GM10266 (cell line): ENCODE results near the gene POLE.

Source experiments
- DNase-seq: peaks from one replicate; pipeline ENCODE4 v3.0.0; 2012; ENCODE audit errors: extremely low spot score
- TF ChIP-seq, protein P1 (sequence below): IDR thresholded peaks from 2 replicates; pipeline ENCODE4 v1.5.1; 2012; ENCODE audit warnings: mild to moderate bottlenecking, low read depth; ENCODE audit not compliant: control insufficient read depth, insufficient read depth; ENCODE audit errors: missing control alignments

POLE gene

GRCh38 chr12:132620113-132620898 is 66.8 kb downstream of the POLE start:
- DNase-seq: no peak
- TF ChIP-seq, protein P1, sequence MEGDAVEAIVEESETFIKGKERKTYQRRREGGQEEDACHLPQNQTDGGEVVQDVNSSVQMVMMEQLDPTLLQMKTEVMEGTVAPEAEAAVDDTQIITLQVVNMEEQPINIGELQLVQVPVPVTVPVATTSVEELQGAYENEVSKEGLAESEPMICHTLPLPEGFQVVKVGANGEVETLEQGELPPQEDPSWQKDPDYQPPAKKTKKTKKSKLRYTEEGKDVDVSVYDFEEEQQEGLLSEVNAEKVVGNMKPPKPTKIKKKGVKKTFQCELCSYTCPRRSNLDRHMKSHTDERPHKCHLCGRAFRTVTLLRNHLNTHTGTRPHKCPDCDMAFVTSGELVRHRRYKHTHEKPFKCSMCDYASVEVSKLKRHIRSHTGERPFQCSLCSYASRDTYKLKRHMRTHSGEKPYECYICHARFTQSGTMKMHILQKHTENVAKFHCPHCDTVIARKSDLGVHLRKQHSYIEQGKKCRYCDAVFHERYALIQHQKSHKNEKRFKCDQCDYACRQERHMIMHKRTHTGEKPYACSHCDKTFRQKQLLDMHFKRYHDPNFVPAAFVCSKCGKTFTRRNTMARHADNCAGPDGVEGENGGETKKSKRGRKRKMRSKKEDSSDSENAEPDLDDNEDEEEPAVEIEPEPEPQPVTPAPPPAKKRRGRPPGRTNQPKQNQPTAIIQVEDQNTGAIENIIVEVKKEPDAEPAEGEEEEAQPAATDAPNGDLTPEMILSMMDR: no peak

DNA sequence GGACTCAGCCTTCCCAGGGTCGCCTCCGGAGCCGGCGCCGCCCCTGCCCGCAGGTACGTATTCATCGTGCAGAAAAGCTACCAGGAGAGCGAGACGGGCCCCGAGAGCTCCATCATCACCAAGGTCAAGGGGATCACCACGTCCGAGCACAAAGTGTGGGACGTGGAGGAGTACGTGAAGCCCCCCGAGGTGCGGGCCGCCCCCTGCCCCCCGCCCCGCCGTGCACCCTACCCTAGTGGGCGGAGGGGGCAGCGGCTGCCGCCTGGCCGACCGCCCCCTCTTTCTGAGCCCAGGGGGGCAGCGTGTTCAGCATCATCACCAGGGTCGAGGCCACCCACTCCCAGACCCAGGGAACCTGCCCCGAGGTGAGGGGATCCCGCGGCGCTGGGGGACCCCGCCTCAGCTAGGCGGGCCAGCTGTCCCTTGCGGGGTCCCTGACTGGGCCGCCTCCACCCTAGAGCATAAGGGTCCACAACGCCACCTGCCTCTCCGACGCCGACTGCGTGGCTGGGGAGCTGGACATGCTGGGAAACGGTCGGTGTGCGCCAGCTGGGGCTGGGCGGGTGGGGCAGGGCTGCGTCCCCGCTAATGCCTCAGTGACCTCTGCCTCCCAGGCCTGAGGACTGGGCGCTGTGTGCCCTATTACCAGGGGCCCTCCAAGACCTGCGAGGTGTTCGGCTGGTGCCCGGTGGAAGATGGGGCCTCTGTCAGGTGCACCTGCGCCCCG is 67.6 kb downstream of the POLE start:
- DNase-seq: no peak
- TF ChIP-seq, protein P1: no peak

DNA sequence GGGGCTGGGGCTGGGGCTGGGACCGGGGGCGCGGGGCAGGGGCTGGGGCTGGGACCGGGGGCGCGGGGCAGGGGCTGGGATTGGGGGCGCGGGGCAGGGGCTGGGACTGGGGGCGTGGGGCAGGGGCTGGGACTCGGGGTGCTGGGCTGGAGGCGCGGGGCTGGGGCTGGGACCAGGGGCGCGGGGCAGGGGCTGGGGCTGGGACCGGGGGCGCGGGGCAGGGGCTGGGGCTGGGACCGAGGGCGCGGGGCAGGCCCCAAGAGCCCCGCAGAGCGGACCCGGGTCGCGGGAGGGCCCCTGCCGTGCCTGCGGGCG is 68.1 kb downstream of the POLE start:
- TF ChIP-seq, protein P1: no peak
- no peak for DNase-seq

DNA sequence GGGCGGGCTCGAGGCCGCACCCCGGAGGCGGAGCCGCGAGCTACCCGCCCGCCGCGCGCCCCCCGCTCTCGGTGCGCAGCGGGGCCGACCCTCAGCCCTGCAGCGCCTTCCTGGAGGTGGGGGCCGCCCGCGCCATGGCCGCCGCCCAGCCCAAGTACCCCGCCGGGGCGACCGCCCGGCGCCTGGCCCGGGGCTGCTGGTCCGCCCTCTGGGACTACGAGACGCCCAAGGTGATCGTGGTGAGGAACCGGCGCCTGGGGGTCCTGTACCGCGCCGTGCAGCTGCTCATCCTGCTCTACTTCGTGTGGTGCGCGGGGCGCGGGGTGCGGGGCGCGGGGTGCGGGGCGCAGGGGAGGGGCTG is 68.5 kb downstream of the POLE start, which contains the start of gene P2RX2:
TSS of gene P2RX2 (plus strand) at position 94 of the 361 bp plus-strand sequence. CDS start at position 135, 41 bp downstream.
- TF ChIP-seq, protein P1: no peak
- no peak for DNase-seq

DNA sequence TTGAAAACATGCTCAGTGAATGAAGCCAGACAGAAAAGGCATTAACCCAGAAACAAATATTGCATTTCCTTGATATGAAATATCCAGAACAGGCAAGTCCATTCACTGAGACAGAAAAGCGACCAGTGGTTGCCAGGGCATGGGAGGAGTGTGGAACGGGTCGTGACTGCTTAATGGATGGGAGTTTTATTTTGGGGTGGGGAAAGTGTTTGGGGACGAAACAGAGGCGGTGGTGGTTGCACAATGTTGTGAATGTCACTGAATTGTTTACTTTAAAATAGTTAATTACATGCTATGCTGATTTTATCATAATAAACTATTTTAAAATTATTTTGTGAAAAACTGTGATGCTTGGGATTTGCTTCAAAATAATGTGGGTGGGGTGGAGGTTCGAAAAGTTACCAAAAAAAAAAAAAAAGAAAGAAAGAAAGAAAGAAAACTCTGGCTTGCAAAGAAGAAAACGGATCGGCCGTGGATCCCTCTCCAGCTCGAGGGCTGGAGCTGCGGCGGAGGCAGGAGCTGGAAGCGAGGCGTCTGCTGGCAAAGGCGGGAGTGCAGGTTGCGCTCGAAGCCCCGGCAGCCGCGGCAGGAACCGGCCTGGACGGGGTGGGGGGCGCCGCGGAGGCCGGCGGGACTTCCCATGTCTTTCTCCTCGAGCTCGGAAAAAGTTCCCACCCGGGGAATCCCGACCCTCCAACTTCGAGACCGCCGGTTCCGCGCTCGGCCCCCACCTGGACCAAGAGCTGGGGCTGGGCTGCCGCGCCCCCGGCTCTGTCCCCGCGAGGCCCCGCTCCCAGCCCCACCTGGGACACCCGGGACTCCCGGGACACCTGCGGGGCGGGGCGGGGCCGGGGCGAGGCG is 69.1 kb downstream of the POLE start:
- TF ChIP-seq, protein P1: no peak
- DNase-seq: no peak

DNA sequence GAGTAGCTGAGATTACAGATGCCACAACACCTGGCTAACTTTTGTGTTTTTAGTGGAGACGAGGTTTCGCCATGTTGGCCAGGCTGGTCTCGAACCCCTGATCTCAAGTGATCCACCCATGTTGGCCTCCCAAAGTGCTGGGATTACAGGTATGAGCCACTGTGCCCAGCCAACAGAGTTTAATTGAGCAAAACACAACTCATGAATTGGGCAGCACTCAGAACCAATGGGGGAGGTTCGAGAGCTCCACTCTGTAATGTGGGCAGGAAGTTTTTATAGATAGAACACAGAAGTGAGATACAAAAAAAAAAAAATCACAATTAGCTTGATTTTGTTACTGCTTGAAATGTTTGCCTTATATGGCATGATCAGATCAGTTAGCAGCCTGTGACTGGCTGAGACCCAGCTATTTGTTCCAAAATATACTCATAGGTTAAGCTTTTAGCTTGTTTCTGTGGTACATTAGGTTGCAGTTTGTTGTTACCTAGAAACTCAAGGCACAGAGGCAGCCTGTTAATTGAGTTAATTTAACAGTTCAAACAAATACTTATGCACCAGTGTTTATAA is 69.9 kb downstream of the POLE start:
- no peak for DNase-seq
- TF ChIP-seq, protein P1: no peak
